GM21423 (cell line): Measurements from ENCODE around the gene CUX1.

Experiments used
- ATAC-seq: cut with Tn5 transposase; IDR thresholded peaks from one replicate; pipeline ENCODE4 v1.9.1; 2021; ENCODE audit warnings: mild to moderate bottlenecking, moderate library complexity; ENCODE audit not compliant: unreplicated experiment

Gene CUX1

GRCh38 chr7:102089175-102090098 lies 272.0 kb downstream of the CUX1 start:
- ATAC-seq = no peak

GRCh38 chr7:102093599-102094315 lies 276.3 kb downstream of the CUX1 start:
- ATAC-seq = no peak

DNA sequence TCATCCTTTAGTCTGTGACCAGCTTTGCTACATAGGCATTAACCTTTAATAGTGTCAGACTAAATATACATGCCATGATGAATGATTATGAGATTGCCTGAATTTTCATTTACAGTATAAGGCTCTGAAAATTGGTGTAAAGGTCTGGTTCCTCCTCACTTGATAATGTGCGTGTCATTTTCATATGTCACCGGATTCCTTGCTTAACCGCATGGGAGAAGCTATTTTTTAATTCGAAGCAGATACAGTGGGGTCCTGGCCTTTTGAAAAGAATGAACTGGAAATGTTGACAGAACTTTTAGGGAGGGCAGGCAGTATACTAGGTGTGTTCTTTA lies 276.9 kb downstream of the CUX1 start:
- no peak for ATAC-seq

DNA sequence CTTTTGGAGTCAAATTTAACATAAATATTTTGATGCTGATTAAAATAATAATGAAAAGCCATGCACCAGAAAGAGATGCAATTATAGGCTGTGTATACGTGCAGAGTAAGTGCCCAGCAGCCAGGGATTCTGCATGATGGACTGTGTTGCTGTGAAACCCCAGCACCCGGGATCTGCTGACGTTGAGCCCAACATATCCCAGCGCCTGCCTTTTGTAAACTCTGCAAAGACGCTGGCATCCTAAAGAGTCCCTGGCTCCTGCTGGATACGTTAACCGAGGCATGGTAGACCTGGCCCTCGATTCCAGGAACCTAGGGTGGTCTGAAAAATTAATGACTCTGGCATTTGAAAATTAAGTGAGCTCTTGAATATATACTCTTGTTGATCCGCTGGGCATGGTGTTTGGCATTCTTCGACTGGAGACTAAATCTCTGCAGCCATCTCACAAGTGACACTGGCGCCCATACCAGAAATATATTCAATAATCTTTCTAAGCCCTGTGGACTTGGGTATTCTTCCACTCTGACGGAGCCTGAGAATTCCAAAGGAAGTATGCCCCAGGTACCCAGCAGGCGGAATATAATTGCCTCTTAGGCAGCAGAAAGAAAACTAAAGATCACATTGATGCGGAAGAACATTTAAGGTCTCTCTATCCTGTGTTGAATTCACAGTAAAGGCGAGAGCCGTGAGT lies 278.0 kb downstream of the CUX1 start:
- ATAC-seq = no peak

DNA sequence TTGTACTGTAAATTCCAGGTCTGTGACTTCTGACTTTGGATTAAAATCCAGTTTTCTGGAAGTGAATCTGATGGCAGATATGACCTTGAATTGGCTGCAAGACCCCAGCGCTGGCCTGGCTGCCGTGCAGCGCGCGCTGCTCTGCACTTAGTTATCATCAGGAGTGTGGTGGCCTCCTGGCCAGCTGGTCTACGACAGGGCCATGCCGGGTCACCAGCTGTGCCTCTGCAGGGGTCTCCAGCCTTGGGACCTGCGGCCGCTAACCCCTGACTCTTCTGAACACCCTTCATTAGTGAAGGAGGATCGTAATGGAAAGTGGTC lies 278.5 kb downstream of the CUX1 start:
- ATAC-seq = no peak

- ATAC-seq = no peak
These were observed 279.4 kb downstream of the CUX1 start for GRCh38 chr7:102096706-102097427.

- no peak for ATAC-seq
These were observed 280.3 kb downstream of the CUX1 start for GRCh38 chr7:102097601-102098161.

DNA sequence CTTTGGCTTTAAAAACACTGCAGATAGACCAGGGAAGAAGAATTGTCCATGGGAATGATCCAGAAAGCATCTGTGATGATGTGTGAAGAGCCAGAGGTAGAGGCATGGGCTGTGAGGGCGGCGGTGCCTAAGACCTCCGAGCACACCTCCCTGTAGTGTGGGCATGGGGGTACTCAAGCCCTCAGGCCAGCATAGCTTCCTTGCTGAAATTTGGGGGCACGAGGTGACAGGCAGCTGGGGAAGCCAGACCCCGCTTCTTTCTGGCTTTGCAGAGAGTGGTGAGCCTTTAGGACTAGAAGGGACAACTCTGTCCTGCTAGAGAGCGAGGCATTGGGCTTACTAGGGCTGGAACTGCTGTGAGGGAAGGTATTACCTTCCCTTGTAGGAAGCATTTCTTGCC lies 281.6 kb downstream of the CUX1 start:
- ATAC-seq = no peak

GRCh38 chr7:102099474-102099873 lies 282.0 kb downstream of the CUX1 start:
- ATAC-seq = no peak

- ATAC-seq = no peak
These were observed 283.7 kb downstream of the CUX1 start for GRCh38 chr7:102101111-102101551.

- no peak for ATAC-seq
These were observed 284.5 kb downstream of the CUX1 start for GRCh38 chr7:102101926-102102325.

DNA sequence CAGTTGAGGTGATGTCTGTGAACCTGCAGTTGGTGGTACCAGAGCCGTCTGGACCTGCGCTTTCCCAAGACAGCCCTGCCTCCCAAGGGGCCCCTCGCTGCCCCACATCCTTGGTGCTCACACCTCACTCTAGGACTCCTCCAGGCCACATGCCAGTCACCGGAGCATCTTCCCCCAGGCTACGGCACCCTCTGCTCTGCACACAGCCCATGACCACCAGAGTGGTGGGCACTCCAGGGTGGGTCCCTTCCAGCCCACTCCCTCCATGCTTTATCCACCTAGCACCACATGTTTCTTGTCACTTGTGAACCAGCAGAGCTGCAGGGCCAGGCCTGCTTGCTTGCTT lies 285.6 kb downstream of the CUX1 start:
- ATAC-seq = no peak

DNA sequence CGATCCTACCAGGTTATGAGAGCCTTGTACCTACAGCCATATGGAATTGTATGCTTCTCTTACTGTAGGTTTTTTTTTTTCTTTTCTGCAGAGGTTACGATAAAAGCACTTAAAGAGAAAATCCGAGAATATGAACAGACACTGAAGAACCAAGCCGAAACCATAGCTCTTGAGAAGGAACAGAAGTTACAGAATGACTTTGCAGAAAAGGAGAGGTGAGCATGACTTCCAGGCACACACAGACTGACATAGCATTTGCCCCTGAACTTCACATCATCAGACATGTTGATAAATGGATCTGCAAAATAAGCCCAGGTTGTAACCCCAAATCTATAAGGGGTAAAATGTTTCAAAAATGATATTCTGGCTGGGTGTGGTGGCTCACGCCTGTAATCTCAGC lies 286.8 kb downstream of the CUX1 start:
- no peak for ATAC-seq

GRCh38 chr7:102106625-102107024 lies 289.2 kb downstream of the CUX1 start:
- no peak for ATAC-seq

DNA sequence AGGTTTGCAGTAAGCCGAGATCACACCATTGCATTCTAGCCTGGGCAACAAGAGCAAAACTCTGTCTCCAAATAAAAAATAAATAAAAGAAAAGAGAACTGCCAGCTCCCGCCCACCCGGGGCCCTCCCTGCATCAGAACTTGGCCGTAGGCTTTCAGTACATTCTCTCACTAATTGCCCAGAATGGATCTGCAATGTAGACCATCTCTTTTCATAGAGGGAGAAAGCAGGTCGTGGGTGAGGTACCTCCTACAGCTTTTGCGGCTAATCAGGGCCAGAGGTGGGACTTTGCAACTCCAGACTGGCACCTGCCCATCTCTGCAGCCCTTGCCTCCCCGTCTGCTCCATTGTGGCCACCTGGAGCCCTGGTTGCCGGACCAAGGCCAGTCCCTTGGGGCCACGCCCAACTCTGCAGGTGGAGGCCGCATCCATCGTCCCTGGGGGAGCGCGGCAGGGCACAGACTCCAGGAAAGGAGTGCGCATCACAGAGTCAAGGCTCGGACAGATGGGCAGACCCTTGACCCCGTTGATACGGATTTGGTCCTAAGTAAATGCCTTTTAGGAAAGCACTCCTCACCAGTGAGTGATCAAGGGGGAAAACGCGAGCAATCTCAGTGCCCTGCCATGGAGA lies 290.2 kb downstream of the CUX1 start:
- ATAC-seq = no peak

DNA sequence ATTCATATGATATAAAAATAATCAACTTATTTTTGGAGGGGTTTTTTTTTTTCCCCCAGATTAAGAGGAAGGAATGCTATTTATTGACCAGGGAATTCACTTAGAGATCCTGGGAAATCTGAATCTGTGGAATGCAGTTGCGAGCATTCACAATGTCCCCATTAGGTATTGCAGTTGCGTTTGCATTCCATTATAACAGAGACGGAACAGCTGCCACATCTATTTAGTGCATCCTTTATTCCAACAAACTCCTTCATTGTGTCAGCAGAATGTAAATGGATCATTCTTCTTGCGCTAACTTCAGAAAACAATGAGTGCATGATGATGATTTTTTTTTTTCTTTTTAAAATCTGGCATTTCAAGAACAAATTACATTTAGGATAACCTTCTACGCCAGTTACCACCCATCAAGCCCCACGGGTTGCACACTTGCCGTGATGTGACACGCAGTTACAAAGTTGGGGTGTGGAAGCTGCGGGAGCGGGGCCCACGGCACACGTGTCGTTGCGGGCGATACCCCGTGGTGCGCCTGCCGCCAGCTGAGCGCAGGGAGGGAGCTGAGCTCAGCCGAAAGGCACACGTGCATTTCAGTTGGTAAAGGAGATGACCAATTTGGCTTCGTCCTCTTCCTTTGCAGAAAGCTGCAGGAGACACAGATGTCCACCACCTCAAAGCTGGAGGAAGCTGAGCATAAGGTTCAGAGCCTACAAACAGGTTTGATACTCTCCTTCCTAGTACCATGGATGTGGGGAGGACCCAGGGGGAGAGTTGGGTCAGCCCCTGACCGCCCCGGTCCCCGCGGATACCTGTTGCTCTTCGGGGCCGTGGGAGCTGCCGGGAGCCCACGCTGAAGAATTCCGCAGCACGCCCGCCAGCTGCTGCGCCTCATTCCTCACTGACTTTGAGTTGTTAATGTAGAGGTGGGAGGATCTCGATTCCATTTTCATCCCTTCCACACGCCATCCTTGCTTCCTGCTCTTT lies 293.9 kb downstream of the CUX1 start:
- ATAC-seq = no peak

DNA sequence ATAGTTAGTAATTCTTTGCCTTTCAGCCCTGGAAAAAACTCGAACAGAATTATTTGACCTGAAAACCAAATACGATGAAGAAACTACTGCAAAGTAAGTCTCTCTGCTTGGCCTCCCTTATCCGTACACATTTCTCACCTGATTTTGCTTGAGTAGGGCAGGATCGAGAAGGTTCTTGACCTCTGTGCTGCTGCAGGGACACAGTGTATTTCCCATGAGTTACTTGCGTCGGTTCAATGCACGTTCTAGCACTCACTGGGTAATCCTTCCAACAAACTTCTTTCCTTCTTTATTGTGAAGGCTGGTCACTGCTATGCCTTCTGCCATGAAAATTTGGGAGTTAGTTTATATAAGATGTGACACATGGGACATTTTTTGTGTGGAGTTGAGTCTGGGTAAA lies 297.8 kb downstream of the CUX1 start:
- no peak for ATAC-seq

GRCh38 chr7:102115931-102116330 lies 298.5 kb downstream of the CUX1 start:
- ATAC-seq = no peak

GRCh38 chr7:102117743-102118142 lies 300.3 kb downstream of the CUX1 start:
- ATAC-seq = no peak
